HG03097 (cell line): ENCODE measurements around the gene ZNF717.
"Not testable (repeated sequence)": the region's sequence is repeated elsewhere in the genome, so short reads cannot be mapped to it uniquely, and the experiment has no call there.

Experiments used
- ATAC-seq: cut with Tn5 transposase; IDR thresholded peaks from one replicate; pipeline ENCODE4 v1.9.1; 2021; ENCODE audit not compliant: unreplicated experiment, low FRiP score

The ZNF717 gene

DNA sequence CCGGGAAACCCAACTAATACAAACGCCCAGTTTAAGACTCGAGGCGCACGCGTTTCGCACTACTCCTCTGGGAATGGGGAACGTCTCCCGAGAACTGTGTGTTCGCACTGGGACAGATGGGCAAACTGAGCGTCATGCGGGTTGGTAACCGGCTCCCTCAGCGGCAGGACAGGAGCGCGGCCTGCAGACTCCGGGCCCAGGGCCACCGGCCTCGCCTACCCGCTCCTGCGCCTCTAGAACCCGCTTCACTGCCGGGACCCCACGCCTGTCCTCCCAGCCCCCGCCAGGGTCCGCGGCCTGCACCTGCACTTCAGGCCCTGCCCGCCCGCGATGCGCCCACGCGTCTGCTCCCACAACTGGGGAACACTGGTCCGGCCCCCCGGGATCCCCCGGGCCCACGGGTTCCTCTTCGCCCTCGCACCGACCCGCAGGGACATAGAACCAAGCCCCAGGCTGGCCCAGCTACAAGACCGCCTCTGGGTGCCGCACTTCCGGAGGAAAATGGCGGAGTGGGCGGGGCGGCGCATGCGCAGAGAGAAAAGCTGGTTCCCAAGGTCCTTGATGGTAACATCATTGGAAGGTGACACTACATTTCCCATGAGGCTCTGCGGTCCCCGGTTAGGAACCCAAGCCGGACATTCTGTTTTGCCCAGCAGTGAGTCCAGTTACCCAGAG is at the start of gene ZNF717:
Gene ZNF717, minus strand, starts transcription at position 469 of the 675 bp plus-strand sequence. CDS start 2,187 bp downstream, outside the sequence.
- ATAC-seq: not testable (repeated sequence)

- ATAC-seq: not testable (repeated sequence)
Observed at GRCh38 chr3:75831076-75831475, 45.7 kb upstream of the ZNF717 start.

DNA sequence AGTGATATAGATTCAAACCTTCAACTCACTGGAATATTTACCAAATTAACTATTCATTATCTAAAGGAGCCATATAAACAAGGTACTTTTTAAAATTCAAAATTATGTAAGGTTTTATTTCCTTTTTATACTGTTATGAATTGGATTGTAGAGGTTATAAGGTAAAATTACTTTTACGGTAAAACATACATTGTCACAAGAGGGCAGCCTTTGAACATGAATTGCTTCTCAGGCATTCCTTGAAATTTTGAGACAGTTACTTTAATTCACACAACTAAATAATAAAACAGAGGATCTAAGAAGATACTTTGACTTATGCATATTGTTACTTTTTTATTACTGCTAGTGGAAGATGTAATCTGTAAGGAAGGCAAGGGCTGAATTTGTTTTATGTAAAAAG is 32.7 kb upstream of the ZNF717 start:
- not testable (repeated sequence) for ATAC-seq

- not testable (repeated sequence) for ATAC-seq
Observed at GRCh38 chr3:75816287-75817180, 31.2 kb upstream of the ZNF717 start.

DNA sequence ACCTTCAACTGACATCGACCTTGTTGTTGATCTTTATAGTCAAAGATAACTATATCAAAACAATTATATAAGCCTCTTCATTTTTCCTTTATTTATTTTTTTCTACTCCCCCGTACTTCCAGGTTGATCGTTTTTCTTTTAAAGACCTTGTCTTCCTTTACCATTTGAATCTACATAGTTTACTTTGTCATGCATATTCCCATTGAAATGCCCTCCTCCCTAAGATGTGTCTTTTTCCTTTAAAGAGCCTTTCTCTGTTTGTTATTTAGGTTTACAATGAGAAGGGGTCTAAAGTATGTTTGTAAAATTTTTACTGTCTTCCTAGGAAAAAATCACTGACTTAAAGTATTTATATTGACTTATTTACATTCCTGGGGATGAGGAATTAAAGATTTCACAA is 29.4 kb upstream of the ZNF717 start:
- no peak for ATAC-seq

DNA sequence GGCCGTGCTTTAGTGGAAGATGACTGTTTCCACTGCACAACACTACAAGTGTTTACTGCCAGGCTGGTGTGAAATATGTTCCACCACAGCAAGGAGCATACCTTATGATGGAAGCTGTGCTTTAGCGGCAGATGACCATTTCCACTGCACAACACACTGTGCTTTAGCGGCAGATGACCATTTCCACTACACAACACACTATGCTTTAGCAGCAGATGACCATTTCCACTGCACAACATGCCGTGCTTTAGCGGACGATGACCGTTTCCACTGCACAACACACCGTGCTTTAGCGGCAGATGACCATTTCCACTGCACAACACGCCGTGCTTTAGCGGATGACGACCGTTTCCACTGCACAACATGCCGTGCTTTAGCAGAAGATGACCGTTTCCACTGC is 2.8 kb downstream of the ZNF717 start:
- no peak for ATAC-seq

DNA sequence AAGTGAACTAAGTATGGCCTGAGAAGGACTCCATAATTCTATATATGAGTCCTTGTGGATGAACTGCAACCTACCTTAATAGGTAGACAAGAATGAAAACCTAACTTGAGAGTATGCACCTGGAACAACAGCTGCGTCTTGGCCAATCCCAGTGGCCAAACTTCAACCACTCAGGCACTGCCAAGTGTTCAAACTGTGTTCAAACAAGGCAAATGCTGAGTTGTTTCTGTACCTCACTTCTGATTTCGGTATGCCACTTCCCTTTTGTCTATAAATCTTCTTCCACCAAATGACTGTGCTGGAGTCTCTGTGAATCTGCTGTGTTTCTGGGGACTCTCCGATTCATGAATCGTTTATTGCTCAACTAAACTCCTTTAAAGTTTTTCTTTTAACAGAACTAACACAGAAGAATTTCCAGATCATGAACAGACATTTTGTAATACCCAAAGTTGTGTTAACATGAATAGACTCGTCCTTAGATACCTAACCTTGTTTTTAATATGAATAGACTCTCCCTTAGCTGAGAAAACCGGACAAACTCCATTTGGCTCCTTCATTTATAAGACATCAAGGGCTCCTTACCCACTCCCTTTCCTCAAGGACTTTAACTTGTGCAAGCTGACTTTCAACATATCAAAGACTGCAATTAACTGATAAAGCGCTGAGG is 4.1 kb downstream of the ZNF717 start:
- ATAC-seq: no peak

DNA sequence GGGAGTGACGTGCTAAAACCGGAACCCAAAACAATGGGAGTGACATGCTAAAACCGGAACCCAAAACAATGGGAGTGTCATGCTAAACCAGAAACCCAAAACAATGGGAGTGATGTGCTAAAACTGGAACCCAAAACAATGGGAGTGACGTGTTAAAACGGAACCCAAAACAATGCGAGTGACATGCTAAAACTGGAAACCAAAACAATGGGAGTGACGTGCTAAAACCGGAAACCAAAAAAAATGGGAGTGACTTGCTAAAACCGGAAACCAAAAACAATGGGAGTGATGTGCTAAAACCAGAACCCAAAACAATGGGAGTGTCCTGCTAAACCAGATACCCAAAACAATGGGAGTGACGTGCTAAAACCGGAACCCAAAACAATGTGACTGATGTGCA is 7.6 kb downstream of the ZNF717 start:
- ATAC-seq: not testable (repeated sequence)

DNA sequence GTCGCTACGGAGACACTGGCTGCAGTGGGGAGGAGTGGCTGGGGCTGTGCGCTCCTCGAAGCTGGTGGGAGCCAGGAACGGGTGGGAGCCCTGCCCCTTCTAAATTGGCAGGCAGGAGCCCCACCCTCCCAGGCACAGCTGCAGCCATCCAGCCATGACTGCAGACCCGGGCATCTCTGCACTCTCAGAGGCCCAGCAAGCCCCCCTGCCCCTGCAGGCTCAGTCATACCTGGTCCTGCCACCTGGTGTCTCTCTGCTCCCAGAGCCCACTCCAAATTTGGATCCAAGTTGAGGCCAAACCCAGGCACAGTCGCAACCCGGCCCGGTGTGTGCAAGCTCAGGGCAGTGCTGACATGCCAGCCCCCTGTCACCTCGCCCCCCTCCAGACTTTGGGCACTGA is 13.7 kb downstream of the ZNF717 start:
- not testable (repeated sequence) for ATAC-seq

GRCh38 chr3:75768303-75769017 is 16.9 kb downstream of the ZNF717 start:
- no peak for ATAC-seq

GRCh38 chr3:75737831-75738493 is 47.4 kb downstream of the ZNF717 start:
- no peak for ATAC-seq

DNA sequence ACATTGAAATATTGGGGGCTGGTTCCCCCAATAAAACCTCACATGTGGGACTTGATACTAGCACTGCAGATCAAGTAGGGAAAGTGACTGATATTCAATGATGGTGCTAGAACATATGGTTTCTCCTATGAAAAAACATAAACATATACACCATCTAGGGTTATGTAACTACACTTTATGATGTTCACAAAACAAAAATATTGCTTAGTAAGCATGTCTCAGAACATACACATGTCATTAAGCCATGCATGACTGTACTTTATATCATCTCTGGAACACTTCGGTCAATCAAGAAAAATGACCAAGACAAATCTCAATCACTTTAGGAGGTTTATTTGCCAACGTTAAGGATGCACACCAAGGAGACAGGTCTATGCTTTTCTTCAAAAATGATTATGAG is 57.4 kb downstream of the ZNF717 start:
- no peak for ATAC-seq

- ATAC-seq: no peak
Observed at GRCh38 chr3:75692061-75692460, 93.3 kb downstream of the ZNF717 start.

GRCh38 chr3:75687323-75687722 is 98.0 kb downstream of the ZNF717 start:
- no peak for ATAC-seq
